ENCODE measurements around the gene FAM72C. TPM values are rescaled to one million over a fixed set of nuclear protein-coding genes. Genes with fewer than 3 reads are reported as not detected.
"Not testable (repeated sequence)": the region's sequence is repeated elsewhere in the genome, so short reads cannot be mapped to it uniquely, and the experiment has no call there.

FAM72C gene
- total RNA-seq, 1 donor from 2014 or later = 0.61 TPM

- not testable (repeated sequence) for H3K4me1 ChIP-seq (ENCODE audit: insufficient read depth, low read length); H3K36me3 ChIP-seq (ENCODE audit: insufficient read depth, low read length); H3K27me3 Mint-ChIP-seq (ENCODE audit: low read depth, unreplicated experiment); H3K9me3 ChIP-seq (ENCODE audit: insufficient read depth, low read depth, low read length); H4K20me1 ChIP-seq (ENCODE audit: insufficient read depth, low read length); H3K79me2 ChIP-seq (ENCODE audit: insufficient read depth, low read length); DNase-seq (ENCODE audit: low read depth); H3K4me1 Mint-ChIP-seq (ENCODE audit: low read depth, unreplicated experiment); H3K27me3 ChIP-seq (ENCODE audit: insufficient read depth, low read length); H3K4me3 Mint-ChIP-seq (ENCODE audit: unreplicated experiment); H3K4me3 ChIP-seq (ENCODE audit: insufficient read depth, low read depth, low read length); FAIRE-seq; H3K9me3 Mint-ChIP-seq (ENCODE audit: unreplicated experiment); H3K4me2 ChIP-seq (ENCODE audit: low read length); H3K27ac Mint-ChIP-seq (ENCODE audit: unreplicated experiment); H3K27ac ChIP-seq (ENCODE audit: low read depth, low read length); H3K9ac ChIP-seq (ENCODE audit: low read length); H3K36me3 Mint-ChIP-seq (ENCODE audit: low read depth, unreplicated experiment); H2AFZ ChIP-seq (ENCODE audit: low read depth, low read length)
These were observed 29.3 kb upstream of the FAM72C start for GRCh38 chr1:144001077-144001476.

- not testable (repeated sequence) for H3K27ac ChIP-seq (ENCODE audit: low read depth, low read length); H3K27me3 Mint-ChIP-seq (ENCODE audit: low read depth, unreplicated experiment); H3K9me3 Mint-ChIP-seq (ENCODE audit: unreplicated experiment); H3K36me3 ChIP-seq (ENCODE audit: insufficient read depth, low read length); H3K79me2 ChIP-seq (ENCODE audit: insufficient read depth, low read length); H3K4me2 ChIP-seq (ENCODE audit: low read length); H3K4me3 ChIP-seq (ENCODE audit: insufficient read depth, low read depth, low read length); H3K4me1 Mint-ChIP-seq (ENCODE audit: low read depth, unreplicated experiment); H3K27me3 ChIP-seq (ENCODE audit: insufficient read depth, low read length); H3K4me1 ChIP-seq (ENCODE audit: insufficient read depth, low read length); H3K27ac Mint-ChIP-seq (ENCODE audit: unreplicated experiment); FAIRE-seq; H2AFZ ChIP-seq (ENCODE audit: low read depth, low read length); H3K36me3 Mint-ChIP-seq (ENCODE audit: low read depth, unreplicated experiment); H4K20me1 ChIP-seq (ENCODE audit: insufficient read depth, low read length); H3K9me3 ChIP-seq (ENCODE audit: insufficient read depth, low read depth, low read length); H3K4me3 Mint-ChIP-seq (ENCODE audit: unreplicated experiment); DNase-seq (ENCODE audit: low read depth); H3K9ac ChIP-seq (ENCODE audit: low read length)
These were observed 24.2 kb upstream of the FAM72C start for GRCh38 chr1:143996020-143996419.

DNA sequence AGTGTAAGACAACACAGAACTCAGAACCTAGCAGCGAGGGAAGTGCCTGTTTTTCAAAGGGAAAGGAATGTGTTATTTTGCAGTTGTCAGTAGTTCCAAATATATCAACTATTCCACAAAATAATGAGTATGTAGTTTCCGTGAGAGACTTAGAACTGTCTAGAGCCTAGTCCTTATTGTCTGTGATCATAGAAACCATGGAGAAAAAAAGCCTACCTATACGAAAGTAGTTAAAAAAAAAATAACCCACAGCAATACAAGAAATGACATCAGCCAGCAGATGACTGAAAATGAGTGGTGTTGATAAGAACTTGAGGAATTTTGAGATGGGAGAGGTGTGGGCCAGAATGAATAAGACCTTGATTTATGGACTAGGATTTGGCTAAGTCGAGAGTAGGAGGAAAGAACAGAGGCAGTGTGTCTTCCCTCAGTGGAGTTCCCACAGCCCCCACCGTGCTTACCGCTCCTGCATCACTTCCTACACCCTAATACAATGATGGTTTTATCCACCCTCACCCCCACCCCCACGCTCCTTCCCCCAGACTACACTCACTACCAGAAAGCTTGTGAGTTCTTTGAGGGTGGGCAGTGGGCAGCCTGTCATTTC lies 21.6 kb upstream of the FAM72C start:
- not testable (repeated sequence) for H4K20me1 ChIP-seq (ENCODE audit: insufficient read depth, low read length); H3K4me2 ChIP-seq (ENCODE audit: low read length); FAIRE-seq; H3K27me3 ChIP-seq (ENCODE audit: insufficient read depth, low read length); H3K27me3 Mint-ChIP-seq (ENCODE audit: low read depth, unreplicated experiment); H3K79me2 ChIP-seq (ENCODE audit: insufficient read depth, low read length); H3K27ac ChIP-seq (ENCODE audit: low read depth, low read length); H3K36me3 ChIP-seq (ENCODE audit: insufficient read depth, low read length); H3K36me3 Mint-ChIP-seq (ENCODE audit: low read depth, unreplicated experiment); H3K9ac ChIP-seq (ENCODE audit: low read length); H2AFZ ChIP-seq (ENCODE audit: low read depth, low read length); H3K4me1 ChIP-seq (ENCODE audit: insufficient read depth, low read length); H3K4me1 Mint-ChIP-seq (ENCODE audit: low read depth, unreplicated experiment); H3K27ac Mint-ChIP-seq (ENCODE audit: unreplicated experiment); H3K4me3 ChIP-seq (ENCODE audit: insufficient read depth, low read depth, low read length); H3K4me3 Mint-ChIP-seq (ENCODE audit: unreplicated experiment); H3K9me3 ChIP-seq (ENCODE audit: insufficient read depth, low read depth, low read length); DNase-seq (ENCODE audit: low read depth); H3K9me3 Mint-ChIP-seq (ENCODE audit: unreplicated experiment)

- not testable (repeated sequence) for H3K4me1 ChIP-seq (ENCODE audit: insufficient read depth, low read length); FAIRE-seq; H3K27ac Mint-ChIP-seq (ENCODE audit: unreplicated experiment); H3K4me2 ChIP-seq (ENCODE audit: low read length); H3K27me3 Mint-ChIP-seq (ENCODE audit: low read depth, unreplicated experiment); H3K79me2 ChIP-seq (ENCODE audit: insufficient read depth, low read length); H3K36me3 Mint-ChIP-seq (ENCODE audit: low read depth, unreplicated experiment); H3K27me3 ChIP-seq (ENCODE audit: insufficient read depth, low read length); DNase-seq (ENCODE audit: low read depth); H4K20me1 ChIP-seq (ENCODE audit: insufficient read depth, low read length); H3K4me1 Mint-ChIP-seq (ENCODE audit: low read depth, unreplicated experiment); H3K36me3 ChIP-seq (ENCODE audit: insufficient read depth, low read length); H3K9me3 Mint-ChIP-seq (ENCODE audit: unreplicated experiment); H3K9me3 ChIP-seq (ENCODE audit: insufficient read depth, low read depth, low read length); H3K4me3 ChIP-seq (ENCODE audit: insufficient read depth, low read depth, low read length); H3K9ac ChIP-seq (ENCODE audit: low read length); H2AFZ ChIP-seq (ENCODE audit: low read depth, low read length); H3K27ac ChIP-seq (ENCODE audit: low read depth, low read length); H3K4me3 Mint-ChIP-seq (ENCODE audit: unreplicated experiment)
These were observed 18.9 kb upstream of the FAM72C start for GRCh38 chr1:143990699-143991098.

- H3K9ac ChIP-seq (ENCODE audit: low read length); H3K79me2 ChIP-seq (ENCODE audit: insufficient read depth, low read length); H3K27me3 Mint-ChIP-seq (ENCODE audit: low read depth, unreplicated experiment); H2AFZ ChIP-seq (ENCODE audit: low read depth, low read length); DNase-seq (ENCODE audit: low read depth); H3K9me3 Mint-ChIP-seq (ENCODE audit: unreplicated experiment); H3K27ac ChIP-seq (ENCODE audit: low read depth, low read length); H3K4me2 ChIP-seq (ENCODE audit: low read length); H3K36me3 ChIP-seq (ENCODE audit: insufficient read depth, low read length); H3K4me1 ChIP-seq (ENCODE audit: insufficient read depth, low read length); H3K9me3 ChIP-seq (ENCODE audit: insufficient read depth, low read depth, low read length); FAIRE-seq; H3K27ac Mint-ChIP-seq (ENCODE audit: unreplicated experiment); H3K4me1 Mint-ChIP-seq (ENCODE audit: low read depth, unreplicated experiment); H3K4me3 Mint-ChIP-seq (ENCODE audit: unreplicated experiment); H3K27me3 ChIP-seq (ENCODE audit: insufficient read depth, low read length); H4K20me1 ChIP-seq (ENCODE audit: insufficient read depth, low read length); H3K36me3 Mint-ChIP-seq (ENCODE audit: low read depth, unreplicated experiment); H3K4me3 ChIP-seq (ENCODE audit: insufficient read depth, low read depth, low read length): not testable (repeated sequence)
These were observed 17.9 kb upstream of the FAM72C start for GRCh38 chr1:143989719-143990118.

GRCh38 chr1:143989427-143989712 lies 17.6 kb upstream of the FAM72C start:
- not testable (repeated sequence) for FAIRE-seq; H3K9me3 Mint-ChIP-seq (ENCODE audit: unreplicated experiment); DNase-seq (ENCODE audit: low read depth); H3K9me3 ChIP-seq (ENCODE audit: insufficient read depth, low read depth, low read length); H4K20me1 ChIP-seq (ENCODE audit: insufficient read depth, low read length); H3K27ac Mint-ChIP-seq (ENCODE audit: unreplicated experiment); H3K9ac ChIP-seq (ENCODE audit: low read length); H3K4me1 ChIP-seq (ENCODE audit: insufficient read depth, low read length); H2AFZ ChIP-seq (ENCODE audit: low read depth, low read length); H3K27me3 ChIP-seq (ENCODE audit: insufficient read depth, low read length); H3K27me3 Mint-ChIP-seq (ENCODE audit: low read depth, unreplicated experiment); H3K36me3 Mint-ChIP-seq (ENCODE audit: low read depth, unreplicated experiment); H3K4me1 Mint-ChIP-seq (ENCODE audit: low read depth, unreplicated experiment); H3K27ac ChIP-seq (ENCODE audit: low read depth, low read length); H3K4me3 Mint-ChIP-seq (ENCODE audit: unreplicated experiment); H3K4me2 ChIP-seq (ENCODE audit: low read length); H3K4me3 ChIP-seq (ENCODE audit: insufficient read depth, low read depth, low read length); H3K79me2 ChIP-seq (ENCODE audit: insufficient read depth, low read length); H3K36me3 ChIP-seq (ENCODE audit: insufficient read depth, low read length)

Measured in astrocyte (in vitro differentiated cells and primary cell).